HAP-1 (cell line): ENCODE data around the gene MAB21L4.

Source experiments
- DNase-seq, 2 experiments: peaks; one replicate each; pipeline ENCODE4 v3.0.0-alpha.2; 2016 to 2020; ENCODE audit warnings: low spot score in 2 of 2
- H3K27me3 ChIP-seq: fragments of 250-450 bp; sonication (Bioruptor Pico); 2 replicates; pipeline ENCODE4 v1.5.1; 2020; ENCODE audit warnings: low read depth, mild to moderate bottlenecking, moderate library complexity
- H3K36me3 ChIP-seq: fragments of 250-450 bp; sonication (Bioruptor Pico); replicated peaks from 2 replicates; pipeline ENCODE4 v1.5.1; 2020; ENCODE audit warnings: mild to moderate bottlenecking
- H3K4me1 ChIP-seq: fragments of 250-450 bp; sonication (Bioruptor Pico); 2 replicates; pipeline ENCODE4 v1.5.1; 2020; ENCODE audit warnings: mild to moderate bottlenecking
- H3K4me3 ChIP-seq: fragments of 250-450 bp; sonication (Bioruptor Pico); 2 replicates; pipeline ENCODE4 v1.5.1; 2020; ENCODE audit warnings: mild to moderate bottlenecking, moderate library complexity
- H3K9me3 ChIP-seq: fragments of 250-450 bp; sonication (Bioruptor Pico); 2 replicates; pipeline ENCODE4 v1.5.1; 2020; ENCODE audit warnings: mild to moderate bottlenecking, moderate library complexity
- in situ Hi-C: fragments of 300-500 bp; cut with MboI; formaldehyde crosslinking; loops from 3 replicates; pipeline ENCODE4 v1.14.3; 2020; ENCODE audit warnings: low sequenced_read_pairs, inconsistent platforms, mixed read lengths

The MAB21L4 gene

GRCh38 chr2:240888890-240889573 lies 6.9 kb downstream of the MAB21L4 start:
- H3K4me1 ChIP-seq: no peaks in the 10 kb centered on the region
- no peaks in the 10 kb centered on the region for H3K9me3 ChIP-seq
- H3K36me3 ChIP-seq: no peaks in the 10 kb centered on the region
- no peak for DNase-seq
- H3K27me3 ChIP-seq: no peaks in the 10 kb centered on the region
- no peak overlapping the region for H3K4me3 ChIP-seq
- in situ Hi-C loops: no loop called here

GRCh38 chr2:240888130-240888889 lies 7.6 kb downstream of the MAB21L4 start:
- H3K9me3 ChIP-seq: no peaks in the 10 kb centered on the region
- in situ Hi-C loops: no loop called here
- no peak overlapping the region for H3K4me3 ChIP-seq
- no peaks in the 10 kb centered on the region for H3K36me3 ChIP-seq
- no peak for DNase-seq
- H3K27me3 ChIP-seq: no peaks in the 10 kb centered on the region
- H3K4me1 ChIP-seq: no peaks in the 10 kb centered on the region

GRCh38 chr2:240887631-240888030 lies 8.3 kb downstream of the MAB21L4 start:
- peaks cover 7% of the 10 kb centered on the region; the same call in 1 of the 2 replicates for H3K27me3 ChIP-seq
- no peaks in the 10 kb centered on the region for H3K36me3 ChIP-seq
- H3K4me3 ChIP-seq: no peak overlapping the region
- DNase-seq: no peak
- H3K9me3 ChIP-seq: no peaks in the 10 kb centered on the region
- H3K4me1 ChIP-seq: no peaks in the 10 kb centered on the region
- in situ Hi-C loops: no loop called here

GRCh38 chr2:240886678-240887609 lies 9.0 kb downstream of the MAB21L4 start:
- DNase-seq: no peak
- H3K27me3 ChIP-seq: peaks cover 11% of the 10 kb centered on the region
- H3K36me3 ChIP-seq: no peaks in the 10 kb centered on the region
- H3K4me1 ChIP-seq: no peaks in the 10 kb centered on the region
- no peak overlapping the region for H3K4me3 ChIP-seq
- no peaks in the 10 kb centered on the region for H3K9me3 ChIP-seq
- in situ Hi-C loops: no loop called here

GRCh38 chr2:240886023-240886565 lies 9.9 kb downstream of the MAB21L4 start:
- H3K4me1 ChIP-seq: no peaks in the 10 kb centered on the region
- in situ Hi-C loops: no loop called here
- no peaks in the 10 kb centered on the region for H3K9me3 ChIP-seq
- DNase-seq: no peak
- peaks cover 11% of the 10 kb centered on the region for H3K27me3 ChIP-seq
- H3K36me3 ChIP-seq: no peaks in the 10 kb centered on the region
- H3K4me3 ChIP-seq: no peak overlapping the region

- Histone ChIP-seq H3K4me1 (no peaks in the 10 kb centered on the region), H3K36me3 (no peaks in the 10 kb centered on the region), H3K4me3 (no peak overlapping the region), H3K9me3 (no peaks in the 10 kb centered on the region), H3K27me3 (peaks cover 11% of the 10 kb centered on the region)
- DNase-seq: no peak
- in situ Hi-C loops: no loop called here
These were observed 10.4 kb downstream of the MAB21L4 start for GRCh38 chr2:240885566-240885965.

- Histone ChIP-seq H3K9me3 (no peaks in the 10 kb centered on the region), H3K4me3 (no peak overlapping the region), H3K4me1 (no peaks in the 10 kb centered on the region), H3K36me3 (no peaks in the 10 kb centered on the region), H3K27me3 (peaks cover 11% of the 10 kb centered on the region)
- no peak for DNase-seq
- in situ Hi-C loops: no loop called here
These were observed 11.2 kb downstream of the MAB21L4 start for GRCh38 chr2:240884745-240885144.

GRCh38 chr2:240884221-240884620 lies 11.7 kb downstream of the MAB21L4 start:
- Histone ChIP-seq H3K4me3 (no peak overlapping the region), H3K4me1 (no peaks in the 10 kb centered on the region), H3K36me3 (no peaks in the 10 kb centered on the region), H3K27me3 (peaks cover 11% of the 10 kb centered on the region), H3K9me3 (no peaks in the 10 kb centered on the region)
- in situ Hi-C loops: no loop called here
- DNase-seq: no peak

GRCh38 chr2:240881913-240882312 lies 14.0 kb downstream of the MAB21L4 start:
- Histone ChIP-seq H3K9me3 (no peaks in the 10 kb centered on the region), H3K36me3 (no peaks in the 10 kb centered on the region), H3K4me3 (no peak overlapping the region), H3K27me3 (peaks cover 11% of the 10 kb centered on the region), H3K4me1 (no peaks in the 10 kb centered on the region)
- in situ Hi-C loops: no loop called here
- no peak for DNase-seq

GRCh38 chr2:240879105-240879504 lies 16.9 kb downstream of the MAB21L4 start:
- H3K36me3 ChIP-seq: no peaks in the 10 kb centered on the region
- no peaks in the 10 kb centered on the region for H3K4me1 ChIP-seq
- no peak overlapping the region for H3K4me3 ChIP-seq
- no peak for DNase-seq
- in situ Hi-C loops: no loop called here
- peaks cover 11% of the 10 kb centered on the region for H3K27me3 ChIP-seq
- H3K9me3 ChIP-seq: no peaks in the 10 kb centered on the region

GRCh38 chr2:240878341-240878936 lies 17.5 kb downstream of the MAB21L4 start:
- no peak overlapping the region for H3K4me3 ChIP-seq

GRCh38 chr2:240877460-240878340 lies 18.3 kb downstream of the MAB21L4 start:
- no peak for DNase-seq
- in situ Hi-C loops: no loop called here
- Histone ChIP-seq H3K4me3 (no peak overlapping the region), H3K9me3 (no peaks in the 10 kb centered on the region), H3K36me3 (no peaks in the 10 kb centered on the region), H3K27me3 (peaks cover 5% of the 10 kb centered on the region), H3K4me1 (no peaks in the 10 kb centered on the region)

More at GRCh38 chr2:240878341-240878936, 17.5 kb downstream of the MAB21L4 start:
- Histone ChIP-seq H3K36me3 (no peaks in the 10 kb centered on the region), H3K9me3 (no peaks in the 10 kb centered on the region), H3K27me3 (peaks cover 11% of the 10 kb centered on the region), H3K4me1 (no peaks in the 10 kb centered on the region)
- DNase-seq: no peak
- in situ Hi-C loops: no loop called here
